KMS-11 (cell line): ENCODE data around the gene LTB4R2.

Experiments
- H2AFZ ChIP-seq: fragments of 200-600 bp; sonication (generic); 2 replicates; pipeline ENCODE4 v1.6.1; 2016; ENCODE audit warnings: antibody characterized with exemption, mixed run types, low read depth
- H3K27ac ChIP-seq: fragments of 200-600 bp; sonication (generic); 2 replicates; pipeline ENCODE4 v1.6.1; 2016; ENCODE audit warnings: mild to moderate bottlenecking, mixed run types
- H3K27me3 ChIP-seq: fragments of 200-600 bp; sonication (generic); 2 replicates; pipeline ENCODE4 v1.6.1; 2017; ENCODE audit warnings: mild to moderate bottlenecking, low read depth, mixed run types, moderate library complexity; ENCODE audit not compliant: insufficient read depth
- H3K36me3 ChIP-seq: fragments of 200-600 bp; sonication (generic); 2 replicates; pipeline ENCODE4 v1.6.1; 2017; ENCODE audit warnings: mild to moderate bottlenecking, mixed run types; ENCODE audit not compliant: insufficient read depth
- H3K4me1 ChIP-seq: fragments of 200-600 bp; sonication (generic); 2 replicates; pipeline ENCODE4 v1.6.1; 2016; ENCODE audit warnings: mild to moderate bottlenecking, low read depth, mixed run types; ENCODE audit not compliant: poor library complexity, severe bottlenecking
- H3K4me2 ChIP-seq: fragments of 200-600 bp; sonication (generic); 2 replicates; pipeline ENCODE4 v1.7.0; 2016; ENCODE audit warnings: mild to moderate bottlenecking, mixed run types
- H3K4me3 ChIP-seq: fragments of 200-600 bp; sonication (generic); IDR thresholded peaks from 2 replicates; pipeline ENCODE4 v1.6.1; 2017; ENCODE audit warnings: low read depth, low read length, mixed read lengths; ENCODE audit not compliant: insufficient read depth
- H3K79me2 ChIP-seq: fragments of 200-600 bp; sonication (generic); 2 replicates; pipeline ENCODE4 v1.6.1; 2016; ENCODE audit warnings: low read depth, mixed run types; ENCODE audit not compliant: insufficient read depth
- H3K9ac ChIP-seq: fragments of 200-600 bp; sonication (generic); 2 replicates; pipeline ENCODE4 v1.6.1; 2016; ENCODE audit warnings: mild to moderate bottlenecking, mixed run types
- H4K20me1 ChIP-seq: fragments of 200-600 bp; sonication (generic); 2 replicates; pipeline ENCODE4 v1.6.1; 2016; ENCODE audit warnings: mild to moderate bottlenecking, mixed run types; ENCODE audit not compliant: insufficient read depth
- TF ChIP-seq, protein P1 (sequence below): fragments of 200-600 bp; sonication (generic); conservative IDR thresholded peaks from 2 replicates; pipeline ENCODE4 v1.6.1; 2017; ENCODE audit warnings: low read depth, mild to moderate bottlenecking, antibody characterized with exemption, low read length, moderate library complexity, mixed read lengths

LTB4R2 gene

DNA sequence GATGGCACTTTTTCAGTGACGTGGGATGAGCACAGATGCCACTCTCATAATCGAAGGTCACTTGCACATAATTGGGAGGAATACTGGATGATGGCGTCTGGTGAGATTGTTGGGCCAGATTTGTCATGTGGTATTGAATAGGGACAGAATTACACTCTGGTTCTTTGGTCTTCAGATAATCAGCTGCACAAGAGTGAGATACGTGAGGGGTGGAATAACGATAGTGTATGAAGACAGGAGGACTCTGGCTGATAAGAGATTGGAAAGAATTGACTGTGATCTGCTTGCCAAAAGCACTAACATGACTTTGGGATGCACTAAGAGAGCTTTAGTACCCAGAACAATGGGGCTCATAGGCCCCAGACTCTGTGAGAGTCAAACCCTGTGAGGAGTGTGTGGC is 31.5 kb upstream of the LTB4R2 start:
- TF ChIP-seq, protein P1, sequence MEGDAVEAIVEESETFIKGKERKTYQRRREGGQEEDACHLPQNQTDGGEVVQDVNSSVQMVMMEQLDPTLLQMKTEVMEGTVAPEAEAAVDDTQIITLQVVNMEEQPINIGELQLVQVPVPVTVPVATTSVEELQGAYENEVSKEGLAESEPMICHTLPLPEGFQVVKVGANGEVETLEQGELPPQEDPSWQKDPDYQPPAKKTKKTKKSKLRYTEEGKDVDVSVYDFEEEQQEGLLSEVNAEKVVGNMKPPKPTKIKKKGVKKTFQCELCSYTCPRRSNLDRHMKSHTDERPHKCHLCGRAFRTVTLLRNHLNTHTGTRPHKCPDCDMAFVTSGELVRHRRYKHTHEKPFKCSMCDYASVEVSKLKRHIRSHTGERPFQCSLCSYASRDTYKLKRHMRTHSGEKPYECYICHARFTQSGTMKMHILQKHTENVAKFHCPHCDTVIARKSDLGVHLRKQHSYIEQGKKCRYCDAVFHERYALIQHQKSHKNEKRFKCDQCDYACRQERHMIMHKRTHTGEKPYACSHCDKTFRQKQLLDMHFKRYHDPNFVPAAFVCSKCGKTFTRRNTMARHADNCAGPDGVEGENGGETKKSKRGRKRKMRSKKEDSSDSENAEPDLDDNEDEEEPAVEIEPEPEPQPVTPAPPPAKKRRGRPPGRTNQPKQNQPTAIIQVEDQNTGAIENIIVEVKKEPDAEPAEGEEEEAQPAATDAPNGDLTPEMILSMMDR, result no peak
- H3K9ac ChIP-seq, result no peak overlapping the region
- no peak overlapping the region for H3K27ac ChIP-seq
- H2AFZ ChIP-seq, result no peak overlapping the region
- H3K27me3 ChIP-seq, result no peaks in the 10 kb centered on the region
- no peaks in the 10 kb centered on the region for H3K36me3 ChIP-seq
- H3K79me2 ChIP-seq, result no peaks in the 10 kb centered on the region
- H4K20me1 ChIP-seq, result no peaks in the 10 kb centered on the region
- H3K4me3 ChIP-seq, result no peak overlapping the region
- H3K4me2 ChIP-seq, result no peak overlapping the region
- H3K4me1 ChIP-seq, result peaks cover 19% of the 10 kb centered on the region

DNA sequence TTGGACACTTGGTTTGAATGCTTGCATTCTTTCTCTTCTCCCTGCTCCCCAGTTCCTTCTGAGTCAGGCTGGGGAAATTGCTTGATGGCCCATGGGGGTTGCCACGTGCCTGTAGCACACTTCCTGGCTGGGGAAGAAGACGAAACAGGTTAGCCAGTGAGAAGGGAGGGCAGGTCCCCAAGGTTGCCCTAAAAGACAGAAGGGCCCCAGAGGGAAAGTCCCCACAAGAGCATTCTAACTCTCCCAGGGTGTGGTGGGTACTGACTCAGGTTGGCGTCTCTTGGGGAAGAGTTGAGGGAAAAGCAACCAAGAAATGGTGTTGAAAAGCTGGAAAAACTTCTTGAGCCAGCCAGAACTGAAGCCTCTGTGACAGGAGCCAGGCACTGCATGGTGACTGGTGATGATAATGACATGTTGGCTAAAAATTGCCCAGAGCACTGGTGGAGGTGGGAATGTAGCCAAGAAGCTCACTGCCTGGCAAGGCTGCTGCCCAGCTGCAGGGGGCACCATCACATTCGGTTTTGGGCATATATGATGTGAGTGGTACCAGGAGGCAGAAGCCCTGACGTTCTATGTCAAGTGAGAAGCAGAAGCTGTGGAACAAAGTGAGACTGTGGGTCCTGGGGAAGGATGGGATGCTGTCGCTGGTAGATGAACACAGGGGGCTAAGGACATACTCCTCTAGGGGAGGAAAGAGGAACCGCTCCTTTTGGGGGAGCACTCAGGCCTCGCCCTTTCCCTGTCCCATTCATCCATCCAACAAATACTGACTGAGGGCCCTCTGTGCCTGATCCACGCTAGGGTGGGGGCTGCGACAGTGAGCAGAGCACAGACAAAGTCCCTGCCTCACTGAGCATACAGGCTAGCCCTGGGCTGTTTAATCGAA is 30.4 kb upstream of the LTB4R2 start:
- Histone ChIP-seq H2AFZ (no peak overlapping the region), H3K4me2 (no peak overlapping the region), H3K4me1 (peaks cover 8% of the 10 kb centered on the region), H3K27me3 (no peaks in the 10 kb centered on the region), H4K20me1 (no peaks in the 10 kb centered on the region), H3K9ac (no peak overlapping the region), H3K36me3 (no peaks in the 10 kb centered on the region), H3K79me2 (no peaks in the 10 kb centered on the region), H3K27ac (no peak overlapping the region), H3K4me3 (no peak overlapping the region)
- TF ChIP-seq, protein P1, result no peak

DNA sequence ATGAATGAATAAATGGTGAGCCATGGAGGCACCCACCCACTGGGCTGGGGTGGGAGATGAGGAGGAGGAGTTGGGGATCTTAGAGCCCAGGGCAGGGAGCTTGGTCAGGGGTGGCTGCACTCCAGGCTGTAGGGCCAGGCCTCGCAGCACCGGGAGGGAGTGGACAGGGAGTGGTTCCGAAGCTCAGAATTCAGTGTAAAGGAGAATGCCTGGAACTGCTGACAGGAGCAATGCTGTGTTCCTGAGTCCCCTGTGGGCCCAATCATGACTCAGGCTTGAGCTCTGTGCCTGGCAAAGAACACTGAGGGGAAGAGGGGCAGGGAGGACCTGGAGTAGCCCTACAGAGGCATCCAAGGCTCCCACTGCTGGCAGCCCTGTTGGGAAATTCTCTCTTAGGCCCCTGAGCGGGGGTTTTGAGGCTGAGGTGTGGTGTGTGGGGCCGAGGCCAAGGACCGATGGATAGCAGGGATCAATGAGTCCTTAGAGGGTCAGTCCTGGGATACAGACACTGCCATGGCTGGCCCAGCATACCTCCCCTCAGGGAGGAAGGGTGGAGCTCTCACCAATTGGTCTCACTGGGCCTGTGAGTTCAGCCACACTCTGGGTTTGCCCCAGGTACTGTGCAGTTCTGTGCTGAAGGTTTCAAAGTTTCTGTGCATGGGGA is 29.0 kb upstream of the LTB4R2 start:
- TF ChIP-seq, protein P1, result no peak
- Histone ChIP-seq H3K9ac (no peak overlapping the region), H3K4me2 (no peak overlapping the region)

DNA sequence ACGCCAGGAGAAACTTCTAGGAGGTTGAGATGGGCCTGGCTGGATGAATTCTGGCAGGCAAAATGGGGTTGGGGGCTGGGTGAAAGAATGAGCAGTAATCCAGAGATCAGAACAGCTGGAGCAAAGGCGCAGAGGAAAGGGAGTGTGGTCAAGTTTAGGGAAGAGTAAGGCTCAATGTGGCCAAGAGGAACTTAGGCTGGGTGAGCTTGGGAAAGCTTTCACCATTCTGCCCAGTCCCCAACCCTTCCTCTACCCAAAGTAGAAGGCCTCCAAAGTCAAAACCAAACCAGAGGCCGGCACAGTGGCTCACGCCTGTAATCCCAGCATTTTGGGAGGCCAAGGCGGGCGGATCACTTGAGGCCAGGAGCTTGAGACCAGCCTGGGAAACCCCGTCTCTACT is 28.3 kb upstream of the LTB4R2 start:
- TF ChIP-seq, protein P1, result no peak
- H3K4me2 ChIP-seq, result no peak overlapping the region
- H3K27ac ChIP-seq, result no peak overlapping the region
- no peaks in the 10 kb centered on the region for H3K79me2 ChIP-seq
- no peaks in the 10 kb centered on the region for H4K20me1 ChIP-seq
- no peaks in the 10 kb centered on the region for H3K36me3 ChIP-seq
- no peaks in the 10 kb centered on the region for H3K27me3 ChIP-seq
- no peak overlapping the region for H2AFZ ChIP-seq
- peaks cover 7% of the 10 kb centered on the region for H3K4me1 ChIP-seq
- no peak overlapping the region for H3K9ac ChIP-seq
- no peak overlapping the region for H3K4me3 ChIP-seq

More for the DNA sequence above, 29.0 kb upstream of the LTB4R2 start:
- H3K79me2 ChIP-seq, result no peaks in the 10 kb centered on the region
- H2AFZ ChIP-seq, result no peak overlapping the region
- no peaks in the 10 kb centered on the region for H3K27me3 ChIP-seq
- no peak overlapping the region for H3K27ac ChIP-seq
- no peaks in the 10 kb centered on the region for H3K36me3 ChIP-seq
- peaks cover 7% of the 10 kb centered on the region for H3K4me1 ChIP-seq
- no peaks in the 10 kb centered on the region for H4K20me1 ChIP-seq
- H3K4me3 ChIP-seq, result no peak overlapping the region
